ENCODE measurements around the gene MCF2L. TPM values are rescaled to one million over a fixed set of nuclear protein-coding genes. Genes with fewer than 3 reads are reported as not detected.

Gene MCF2L
- total and polyA plus RNA-seq, 10 of the 15 experiments (the other 5 are each of a cell fraction or from before 2014, with no cell fraction given): 0.06 to 1.1 (median 0.21) TPM; not detected in 2

GRCh38 chr13:113021391-113021790, 52.4 kb downstream of the MCF2L start (continued):
- no peak for TF ChIP-seq CHD2 (IDR thresholded peaks at IDR 0.05; ENCODE audit: borderline replicate concordance, low read depth, low read length)
- no peak for TF ChIP-seq NFYB (IDR thresholded peaks at IDR 0.05; ENCODE audit: insufficient read depth, low read depth, low read length)
- TF ChIP-seq FOXK2 (IDR thresholded peaks at IDR 0.05): no peak

DNA sequence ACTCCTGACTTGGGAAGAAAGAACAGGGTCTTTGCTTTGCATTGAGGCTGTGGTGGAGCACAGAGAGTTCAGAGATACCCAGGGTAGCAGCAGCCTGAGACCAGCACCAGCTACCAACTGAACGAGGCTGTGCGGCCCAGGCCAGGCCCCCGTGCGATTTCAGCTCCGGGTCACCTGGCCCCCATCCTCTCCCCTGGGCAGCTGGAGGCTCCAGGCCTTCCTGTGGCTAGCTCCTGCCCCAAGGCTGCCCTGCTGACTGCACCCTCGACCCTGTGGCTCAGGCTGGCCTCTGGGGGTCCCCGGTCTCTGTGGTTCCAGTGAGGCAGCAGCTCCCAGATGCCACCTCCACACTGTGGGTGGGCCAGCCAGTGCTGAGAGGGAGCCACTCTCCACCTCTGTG, 52.8 kb downstream of the MCF2L start:
- ChIA-PET SMC1A (ENCODE audit: uncharacterized antibody, unreplicated experiment) (no interaction called here), POLR2A (no interaction called here), CTCF (no interaction called here), RAD21 (ENCODE audit: unreplicated experiment) (no interaction called here)
- no peak overlapping the region for H3K9ac ChIP-seq (ENCODE audit: control insufficient read depth, insufficient read depth, low read length)
- H3K27me3 ChIP-seq (replicated peaks in 1 of 2; ENCODE audit: control insufficient read depth in 2 of 2, insufficient read depth in 2 of 2, low read length in 1 of 2): no peaks in the 10 kb centered on the region; a peak in 1 of 4 replicates
- no peaks in the 10 kb centered on the region for H3K79me2 ChIP-seq (ENCODE audit: control insufficient read depth, insufficient read depth, low read length)
- H4K20me1 ChIP-seq (ENCODE audit: control insufficient read depth, insufficient read depth): no peaks in the 10 kb centered on the region
- TF ChIP-seq BCLAF1 (IDR thresholded peaks at IDR 0.05) (no peak), HCFC1 (IDR thresholded peaks at IDR 0.05; ENCODE audit: low read length) (no peak), SREBF2 (IDR thresholded peaks at IDR 0.05; ENCODE audit: low read length) (no peak), BCL11A (IDR thresholded peaks at IDR 0.05; ENCODE audit: low read depth, low read length) (no peak)
- TF ChIP-seq, protein P1, sequence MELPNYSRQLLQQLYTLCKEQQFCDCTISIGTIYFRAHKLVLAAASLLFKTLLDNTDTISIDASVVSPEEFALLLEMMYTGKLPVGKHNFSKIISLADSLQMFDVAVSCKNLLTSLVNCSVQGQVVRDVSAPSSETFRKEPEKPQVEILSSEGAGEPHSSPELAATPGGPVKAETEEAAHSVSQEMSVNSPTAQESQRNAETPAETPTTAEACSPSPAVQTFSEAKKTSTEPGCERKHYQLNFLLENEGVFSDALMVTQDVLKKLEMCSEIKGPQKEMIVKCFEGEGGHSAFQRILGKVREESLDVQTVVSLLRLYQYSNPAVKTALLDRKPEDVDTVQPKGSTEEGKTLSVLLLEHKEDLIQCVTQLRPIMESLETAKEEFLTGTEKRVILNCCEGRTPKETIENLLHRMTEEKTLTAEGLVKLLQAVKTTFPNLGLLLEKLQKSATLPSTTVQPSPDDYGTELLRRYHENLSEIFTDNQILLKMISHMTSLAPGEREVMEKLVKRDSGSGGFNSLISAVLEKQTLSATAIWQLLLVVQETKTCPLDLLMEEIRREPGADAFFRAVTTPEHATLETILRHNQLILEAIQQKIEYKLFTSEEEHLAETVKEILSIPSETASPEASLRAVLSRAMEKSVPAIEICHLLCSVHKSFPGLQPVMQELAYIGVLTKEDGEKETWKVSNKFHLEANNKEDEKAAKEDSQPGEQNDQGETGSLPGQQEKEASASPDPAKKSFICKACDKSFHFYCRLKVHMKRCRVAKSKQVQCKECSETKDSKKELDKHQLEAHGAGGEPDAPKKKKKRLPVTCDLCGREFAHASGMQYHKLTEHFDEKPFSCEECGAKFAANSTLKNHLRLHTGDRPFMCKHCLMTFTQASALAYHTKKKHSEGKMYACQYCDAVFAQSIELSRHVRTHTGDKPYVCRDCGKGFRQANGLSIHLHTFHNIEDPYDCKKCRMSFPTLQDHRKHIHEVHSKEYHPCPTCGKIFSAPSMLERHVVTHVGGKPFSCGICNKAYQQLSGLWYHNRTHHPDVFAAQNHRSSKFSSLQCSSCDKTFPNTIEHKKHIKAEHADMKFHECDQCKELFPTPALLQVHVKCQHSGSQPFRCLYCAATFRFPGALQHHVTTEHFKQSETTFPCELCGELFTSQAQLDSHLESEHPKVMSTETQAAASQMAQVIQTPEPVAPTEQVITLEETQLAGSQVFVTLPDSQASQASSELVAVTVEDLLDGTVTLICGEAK (IDR thresholded peaks at IDR 0.05; ENCODE audit: borderline replicate concordance): no peak
- H3K27ac ChIP-seq (ENCODE audit: control insufficient read depth, insufficient read depth): no peak overlapping the region
- H3K4me3 ChIP-seq: no peak overlapping the region
- ATAC-seq: no peak
- no peak for FAIRE-seq
- no peaks in the 10 kb centered on the region for H3K4me1 ChIP-seq (ENCODE audit: control insufficient read depth, insufficient read depth, low read length)
- no peak for DNase-seq (ENCODE audit: low read depth, low spot score)
- H3K36me3 ChIP-seq (ENCODE audit: control insufficient read depth in 2 of 2, insufficient read depth in 2 of 2, low read length in 1 of 2): no peaks in the 10 kb centered on the region
- no TSS peak for BruUV-seq (replicated peaks)
- in situ Hi-C loops (cut with MboI): no loop called here
- intact Hi-C loops (cut with micrococcal nuclease; ENCODE audit: unreplicated experiment): loop anchor here (10.0 kb wide), 1 partner anchor 373 kb away; no protein-coding TSS in a partner anchor
- no peak overlapping the region for H2AFZ ChIP-seq (ENCODE audit: control insufficient read depth, low read depth, low read length)
- 44% methylated on average over 7 of the region's 7 CpGs for WGBS (ENCODE audit: insufficient coverage, insufficient replicate concordance, low lambda C conversion rate, missing lambda C conversion rate)
- no peaks in the 10 kb centered on the region for H3K9me3 ChIP-seq (replicated peaks; ENCODE audit: control insufficient read depth, insufficient read depth, low read length)
- H3K4me2 ChIP-seq (ENCODE audit: control insufficient read depth, insufficient read depth): no peak overlapping the region
